ENCODE data around the gene SLC4A7.

- TF ChIP-seq CTCF (IDR thresholded peaks at IDR 0.05; ENCODE audit: extremely low read depth in 1 of 2, insufficient read depth in 1 of 2, low read depth in 1 of 2, low read length in 2 of 2) (no peak), JUN (IDR thresholded peaks at IDR 0.05; ENCODE audit: borderline replicate concordance, insufficient read depth, insufficient read length, low read depth) (no peak), POLR2A (IDR thresholded peaks at IDR 0.05; ENCODE audit: low read depth, low read length) (no peak), POLR2AphosphoS5 (IDR thresholded peaks at IDR 0.05; ENCODE audit: insufficient read depth, low read depth, low read length) (no peak), EZH2 (IDR thresholded peaks at IDR 0.05; ENCODE audit: borderline replicate concordance, low read depth, low read length, severe bottlenecking) (no peak), GATA2 (IDR thresholded peaks at IDR 0.05; ENCODE audit: insufficient read depth, insufficient read length, low read depth, low read length) (no peak), MAX (IDR thresholded peaks at IDR 0.05; ENCODE audit: insufficient read depth, insufficient read length) (no peak)
Observed at GRCh38 chr3:27500035-27500434, 15.9 kb upstream of the SLC4A7 start.

Data from endothelial cell of umbilical vein (primary cell).